GM20000 (cell line): Measurements from ENCODE around the gene AP3B1.

ENCODE experiments used
- DNase-seq: peaks from one replicate; pipeline ENCODE4 v3.0.0; 2012; ENCODE audit warnings: low spot score
- TF ChIP-seq, protein P1 (sequence below): IDR thresholded peaks from 2 replicates; pipeline ENCODE4 v1.5.1; 2012; ENCODE audit warnings: mild to moderate bottlenecking, control low read depth; ENCODE audit errors: extremely low read depth, missing control alignments

Gene AP3B1

DNA sequence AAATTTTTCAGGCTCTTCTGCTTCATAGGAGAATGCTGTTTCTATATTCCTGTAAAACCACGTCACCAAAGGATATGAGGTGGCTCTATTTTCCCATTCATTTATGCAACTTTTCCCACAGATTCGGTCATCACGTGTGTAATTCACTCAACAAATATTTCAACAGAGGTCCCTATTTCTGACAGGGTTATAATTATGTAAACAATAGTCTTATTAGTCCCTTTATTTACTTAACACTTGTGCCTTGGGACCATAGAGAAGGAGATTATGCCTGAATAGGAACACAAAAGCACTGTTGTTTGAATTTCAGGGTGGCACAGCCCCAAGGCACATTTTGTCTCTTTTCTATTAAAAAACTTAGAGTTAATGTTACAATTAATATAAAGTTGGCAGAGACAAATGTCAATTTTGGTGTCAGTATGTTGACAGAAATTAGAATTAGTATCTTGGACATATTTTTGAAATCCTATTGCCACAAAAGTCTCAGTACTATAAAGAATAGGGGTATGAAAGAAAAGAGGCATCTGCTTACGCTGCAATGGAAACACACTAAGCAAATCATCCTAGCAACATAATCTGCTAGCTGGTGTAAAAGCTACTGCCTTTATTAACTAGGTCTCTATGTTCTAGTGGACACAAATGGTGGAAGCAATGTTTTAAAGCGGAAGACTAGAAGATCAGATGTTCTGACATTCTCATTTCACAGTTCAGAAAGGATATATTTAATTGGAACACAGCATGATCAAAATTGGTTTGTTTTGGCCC lies 289.3 kb downstream of the AP3B1 start:
- DNase-seq = no peak
- TF ChIP-seq, protein P1, sequence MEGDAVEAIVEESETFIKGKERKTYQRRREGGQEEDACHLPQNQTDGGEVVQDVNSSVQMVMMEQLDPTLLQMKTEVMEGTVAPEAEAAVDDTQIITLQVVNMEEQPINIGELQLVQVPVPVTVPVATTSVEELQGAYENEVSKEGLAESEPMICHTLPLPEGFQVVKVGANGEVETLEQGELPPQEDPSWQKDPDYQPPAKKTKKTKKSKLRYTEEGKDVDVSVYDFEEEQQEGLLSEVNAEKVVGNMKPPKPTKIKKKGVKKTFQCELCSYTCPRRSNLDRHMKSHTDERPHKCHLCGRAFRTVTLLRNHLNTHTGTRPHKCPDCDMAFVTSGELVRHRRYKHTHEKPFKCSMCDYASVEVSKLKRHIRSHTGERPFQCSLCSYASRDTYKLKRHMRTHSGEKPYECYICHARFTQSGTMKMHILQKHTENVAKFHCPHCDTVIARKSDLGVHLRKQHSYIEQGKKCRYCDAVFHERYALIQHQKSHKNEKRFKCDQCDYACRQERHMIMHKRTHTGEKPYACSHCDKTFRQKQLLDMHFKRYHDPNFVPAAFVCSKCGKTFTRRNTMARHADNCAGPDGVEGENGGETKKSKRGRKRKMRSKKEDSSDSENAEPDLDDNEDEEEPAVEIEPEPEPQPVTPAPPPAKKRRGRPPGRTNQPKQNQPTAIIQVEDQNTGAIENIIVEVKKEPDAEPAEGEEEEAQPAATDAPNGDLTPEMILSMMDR = no peak

DNA sequence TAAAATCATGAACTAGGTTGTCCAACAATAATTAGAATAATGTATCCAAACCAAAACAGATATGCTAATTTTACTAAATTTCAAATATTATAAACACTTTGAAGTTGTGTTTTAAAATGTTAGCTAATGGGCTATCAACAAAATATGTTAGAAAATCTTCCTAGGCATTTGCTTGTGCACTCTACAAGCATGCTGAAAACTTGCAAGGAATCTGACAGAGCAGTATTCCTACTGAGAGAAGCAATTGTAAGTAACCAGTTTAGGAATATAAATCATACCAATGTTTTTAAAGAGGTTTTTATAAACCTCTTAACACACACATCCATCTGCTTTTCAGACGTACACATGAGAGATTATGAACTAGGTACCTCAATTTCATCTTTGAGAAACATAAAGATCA lies 289.9 kb downstream of the AP3B1 start:
- TF ChIP-seq, protein P1 = no peak
- DNase-seq = no peak

DNA sequence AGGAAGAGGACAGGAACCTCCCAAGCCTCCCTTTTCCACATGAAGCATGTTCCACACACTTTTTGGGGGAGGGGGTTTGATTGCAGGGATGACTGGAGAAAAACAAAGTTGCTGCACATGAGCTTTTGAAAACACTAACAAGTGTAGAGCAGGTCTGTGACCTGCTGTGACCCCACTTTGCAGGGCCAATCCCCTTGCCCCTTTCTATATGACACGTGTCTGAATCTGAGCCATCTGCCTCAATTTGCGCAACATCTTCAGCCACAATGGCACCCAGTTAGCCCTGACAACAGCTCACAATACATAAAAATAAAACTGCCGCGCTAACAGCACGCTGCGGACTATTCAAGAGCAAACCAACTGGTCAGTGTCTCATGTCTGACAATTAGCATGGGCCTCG lies 290.6 kb downstream of the AP3B1 start:
- no peak for DNase-seq
- TF ChIP-seq, protein P1 = no peak

DNA sequence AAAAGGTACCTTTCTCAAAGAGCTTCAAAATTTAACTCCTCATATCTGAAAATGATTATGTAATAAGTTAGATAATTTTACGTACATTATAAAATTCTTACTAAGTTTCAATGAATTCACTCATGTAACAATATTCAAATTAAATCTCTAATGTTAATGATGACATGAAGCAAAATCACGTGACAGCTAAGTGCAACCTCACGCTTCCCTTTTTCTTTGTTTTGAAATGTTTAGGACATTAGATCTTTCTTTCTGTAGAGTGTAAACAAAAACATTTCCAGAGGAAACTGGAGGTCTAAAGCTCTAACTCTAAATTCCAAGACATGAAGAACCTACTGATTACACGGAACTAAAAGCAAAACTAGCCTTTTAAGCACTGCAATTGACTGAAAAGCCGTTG lies 291.0 kb downstream of the AP3B1 start:
- TF ChIP-seq, protein P1 = no peak
- DNase-seq = no peak

DNA sequence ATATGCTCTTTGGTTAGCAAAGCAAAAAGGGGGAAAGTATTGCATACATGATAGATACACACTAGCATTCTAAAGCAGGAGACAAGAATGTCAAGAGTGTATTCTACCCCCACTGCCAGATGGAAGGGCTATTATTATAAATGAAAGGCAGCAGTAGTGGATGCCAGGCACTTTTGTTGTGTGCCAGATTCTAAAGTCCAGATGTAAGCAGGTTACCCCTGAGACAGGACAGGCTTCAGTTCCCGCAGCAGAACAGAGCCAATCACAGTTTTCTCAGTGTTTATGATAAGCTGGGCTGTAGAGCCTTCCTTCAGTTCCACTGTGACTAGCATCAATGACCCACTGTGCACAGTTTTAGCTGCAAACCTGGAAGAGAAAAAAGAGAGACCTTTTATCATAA lies 291.8 kb downstream of the AP3B1 start:
- no peak for DNase-seq
- TF ChIP-seq, protein P1 = no peak

DNA sequence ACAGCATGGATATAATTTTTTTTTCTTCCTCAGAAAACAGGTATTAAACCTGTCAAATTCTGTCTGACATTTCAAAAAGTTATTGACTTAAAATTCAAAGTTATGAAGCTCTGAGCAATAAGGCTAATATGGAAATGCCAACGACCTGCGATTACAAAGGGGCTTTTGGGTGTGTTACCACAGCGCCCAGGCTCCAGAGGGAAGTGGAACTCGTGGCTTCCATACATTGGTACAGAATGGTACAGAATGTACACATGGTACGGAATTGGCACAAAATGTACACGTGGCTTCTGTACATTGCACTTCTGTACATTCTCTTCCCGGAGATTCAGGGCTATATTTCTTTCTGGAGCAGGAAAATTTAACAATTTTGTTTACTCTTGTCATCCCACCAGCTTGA lies 293.3 kb downstream of the AP3B1 start:
- TF ChIP-seq, protein P1 = no peak
- DNase-seq = no peak

DNA sequence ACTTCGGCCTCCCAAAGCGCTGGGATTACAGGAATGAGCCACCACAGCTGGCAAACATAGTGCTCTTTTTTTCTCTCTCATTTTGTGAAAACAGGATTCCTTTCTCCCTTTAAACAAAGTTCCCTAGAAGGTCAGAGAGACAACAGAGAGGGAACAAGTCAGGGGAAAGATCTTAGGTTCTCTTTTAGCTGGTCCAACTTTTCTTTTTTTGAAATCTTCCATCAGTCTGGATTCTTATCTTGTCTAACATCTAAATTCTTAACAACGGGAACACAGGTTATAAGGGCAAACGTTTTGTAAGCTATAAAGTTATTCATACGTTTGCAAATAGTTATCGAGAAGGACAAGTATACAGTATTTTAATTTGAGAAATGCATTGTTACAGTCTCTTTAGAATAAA lies 294.3 kb downstream of the AP3B1 start:
- DNase-seq = no peak
- TF ChIP-seq, protein P1 = no peak
